Measurements from ENCODE around the gene DENND11. TPM values are rescaled to one million over a fixed set of nuclear protein-coding genes. Genes with fewer than 3 reads are reported as not detected.
A peak's percentile ranks its signal among the peaks of the same experiment; 100 is the strongest.

DENND11 gene
- total and polyA plus RNA-seq, 9 of the 15 experiments (the other 6 are each of a cell fraction or from before 2014, with no cell fraction given), result 0.07 to 1.1 (median 0.36) TPM

GRCh38 chr7:141660259-141660658 lies 41.7 kb downstream of the DENND11 start (continued):
- no peak for TF ChIP-seq ZMIZ1 (IDR thresholded peaks at IDR 0.05; ENCODE audit: low read depth in 2 of 2, low read length in 2 of 2)
- no peak for TF ChIP-seq BRCA1 (IDR thresholded peaks at IDR 0.05)
- TF ChIP-seq BRCA1 (CRISPR knock-in tag; IDR thresholded peaks at IDR 0.05), result 0 out of 2 replicates have a peak, but pooled peaks have one; percentile 22
- TF ChIP-seq SPI1 (IDR thresholded peaks at IDR 0.05; ENCODE audit: borderline replicate concordance, low read depth, low read length), result peak; percentile 61; the same call in 1 of the 2 replicates
- TF ChIP-seq AFF1 (IDR thresholded peaks at IDR 0.05; ENCODE audit: low read depth in 1 of 2, partially characterized antibody in 2 of 2), result no peak
- no peak for TF ChIP-seq CREB3L1 (IDR thresholded peaks at IDR 0.05; ENCODE audit: borderline replicate concordance, low read depth)
- TF ChIP-seq RAD21 (CRISPR knock-in tag; conservative IDR thresholded peaks at IDR 0.05 in 1 of 2, IDR thresholded peaks at IDR 0.05 in 1 of 2), result no peak
- TF ChIP-seq TRIM24 (IDR thresholded peaks at IDR 0.05), result no peak
- no peak for TF ChIP-seq TCFL5 (CRISPR knock-in tag; conservative IDR thresholded peaks at IDR 0.05)
- no peak for TF ChIP-seq EP400 (IDR thresholded peaks at IDR 0.05)
- TF ChIP-seq TSC22D4 (tag; IDR thresholded peaks at IDR 0.05), result no peak
- TF ChIP-seq ZNF431 (CRISPR knock-in tag; IDR thresholded peaks at IDR 0.05), result no peak
- 0 out of 4 replicates have a peak, but pooled peaks have one; percentile 26 to 35 for TF ChIP-seq FOXK2 (conservative IDR thresholded peaks at IDR 0.05 in 1 of 2, IDR thresholded peaks at IDR 0.05 in 1 of 2; ENCODE audit: low read depth in 2 of 2)
- no peak for TF ChIP-seq ELK3 (CRISPR knock-in tag; IDR thresholded peaks at IDR 0.05)
- TF ChIP-seq E2F6 (IDR thresholded peaks at IDR 0.05; ENCODE audit: borderline replicate concordance in 1 of 2, extremely low read depth in 1 of 2, insufficient read depth in 1 of 2, insufficient read length in 1 of 2, low read depth in 1 of 2, low read length in 1 of 2, poor library complexity in 1 of 2, severe bottlenecking in 1 of 2), result peak in 1 of 2 experiments; percentile 11
- TF ChIP-seq ZNF57 (CRISPR knock-in tag; IDR thresholded peaks at IDR 0.05), result no peak
